DMS53 treated with DMSO at 0.1 percent for 48 hours (cell line): Measurements from ENCODE around the gene SUSD3.
"Not testable (repeated sequence)": the region's sequence is repeated elsewhere in the genome, so short reads cannot be mapped to it uniquely, and the experiment has no call there.

ENCODE experiments used
- DNase-seq: peaks from one replicate; lab custom pipeline; 2025; ENCODE audit not compliant: unreplicated experiment; lab: John Stamatoyannopoulos, UW

SUSD3 gene

GRCh38 chr9:93058355-93059010 is at the start of gene SUSD3:
Gene SUSD3 (plus strand): TSS chr9:93058701. CDS start chr9:93058743, 42 bp downstream.
- DNase-seq, result peak; percentile 19

- no peak for DNase-seq
These were observed 49.0 kb upstream of the SUSD3 start for GRCh38 chr9:93009337-93010015.

- DNase-seq, result no peak
These were observed 48.4 kb upstream of the SUSD3 start for GRCh38 chr9:93010056-93010455.

DNA sequence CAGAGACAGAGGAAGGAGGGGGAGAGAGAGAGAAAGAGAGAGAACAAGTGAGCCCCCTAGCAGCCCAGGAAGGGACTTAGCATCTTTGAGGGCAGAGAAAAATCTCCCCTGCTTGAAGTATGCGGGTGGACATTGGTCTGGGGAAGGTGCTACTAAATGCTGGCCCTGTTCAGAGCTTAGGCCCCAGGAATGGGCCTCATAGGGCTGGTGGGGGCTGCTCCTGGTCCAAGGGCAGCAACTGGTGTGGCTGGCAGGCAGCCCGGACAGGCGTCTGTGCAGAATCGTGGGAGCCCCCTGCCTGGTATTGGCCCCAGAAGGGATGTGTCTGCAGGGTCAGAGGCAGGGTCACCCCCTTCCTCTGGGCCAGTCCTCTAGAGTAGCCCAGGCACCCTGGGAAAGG is 47.8 kb upstream of the SUSD3 start:
- DNase-seq, result no peak

DNA sequence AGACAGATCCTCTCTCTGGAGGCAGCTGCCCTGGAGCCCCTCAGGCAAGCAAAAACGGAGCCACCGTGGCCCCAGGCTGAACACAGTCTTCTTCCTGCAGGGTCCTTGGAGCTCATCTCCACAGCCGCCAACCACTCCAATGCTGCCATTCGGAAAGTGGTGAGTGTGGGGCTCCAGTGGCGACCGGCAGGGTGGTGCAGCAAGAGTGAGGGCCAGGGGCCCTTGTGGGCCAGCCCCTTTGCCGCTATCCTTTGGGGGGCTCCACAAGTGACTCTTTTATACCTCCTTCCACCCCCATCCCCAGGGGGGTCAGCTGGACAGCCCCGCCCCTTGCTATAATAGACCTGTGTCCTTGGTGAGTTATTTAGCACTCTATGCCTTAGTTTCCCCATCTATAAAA is 47.4 kb upstream of the SUSD3 start:
- DNase-seq, result no peak

DNA sequence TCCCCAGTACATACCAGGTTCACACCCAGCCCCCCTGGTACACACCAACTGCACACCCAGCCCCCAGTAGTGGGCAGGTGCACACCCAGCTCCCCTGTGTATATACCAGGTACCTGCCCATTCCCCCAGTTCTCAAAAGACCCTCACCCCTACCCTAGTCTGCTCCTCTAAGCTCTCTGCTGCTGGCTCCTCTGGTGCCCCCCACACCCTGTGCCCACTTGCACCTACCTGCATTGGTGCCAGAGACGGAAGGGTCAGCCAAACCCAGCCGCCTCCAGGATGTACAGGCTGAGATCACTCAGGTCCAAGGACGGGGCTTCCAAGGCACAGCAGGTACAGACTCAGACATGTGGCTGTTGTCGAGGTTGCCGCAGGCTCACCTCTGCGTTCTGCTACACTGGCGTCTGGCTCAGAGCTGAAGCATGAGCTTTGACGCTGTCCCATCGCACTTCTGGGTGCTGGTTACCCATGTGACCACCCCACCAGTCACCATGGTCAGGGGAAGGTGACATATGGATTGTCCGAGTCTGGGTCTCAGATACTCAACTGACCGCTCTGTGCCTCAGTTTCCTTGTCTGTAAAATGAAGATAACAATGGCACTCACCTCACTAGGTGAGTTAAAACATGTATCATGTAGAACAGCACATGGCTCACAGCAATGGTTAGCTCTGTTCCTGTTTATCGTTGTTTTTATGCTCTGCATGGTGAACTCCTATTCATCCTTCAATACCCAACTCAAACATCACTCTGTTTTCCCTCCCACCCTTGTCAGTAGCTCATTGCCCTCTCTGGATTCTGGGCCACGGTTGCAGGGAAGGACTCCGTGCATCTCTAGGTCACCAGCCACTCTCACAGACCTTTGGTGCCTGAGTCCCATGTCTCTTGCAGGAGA is 45.3 kb upstream of the SUSD3 start:
- no peak for DNase-seq

DNA sequence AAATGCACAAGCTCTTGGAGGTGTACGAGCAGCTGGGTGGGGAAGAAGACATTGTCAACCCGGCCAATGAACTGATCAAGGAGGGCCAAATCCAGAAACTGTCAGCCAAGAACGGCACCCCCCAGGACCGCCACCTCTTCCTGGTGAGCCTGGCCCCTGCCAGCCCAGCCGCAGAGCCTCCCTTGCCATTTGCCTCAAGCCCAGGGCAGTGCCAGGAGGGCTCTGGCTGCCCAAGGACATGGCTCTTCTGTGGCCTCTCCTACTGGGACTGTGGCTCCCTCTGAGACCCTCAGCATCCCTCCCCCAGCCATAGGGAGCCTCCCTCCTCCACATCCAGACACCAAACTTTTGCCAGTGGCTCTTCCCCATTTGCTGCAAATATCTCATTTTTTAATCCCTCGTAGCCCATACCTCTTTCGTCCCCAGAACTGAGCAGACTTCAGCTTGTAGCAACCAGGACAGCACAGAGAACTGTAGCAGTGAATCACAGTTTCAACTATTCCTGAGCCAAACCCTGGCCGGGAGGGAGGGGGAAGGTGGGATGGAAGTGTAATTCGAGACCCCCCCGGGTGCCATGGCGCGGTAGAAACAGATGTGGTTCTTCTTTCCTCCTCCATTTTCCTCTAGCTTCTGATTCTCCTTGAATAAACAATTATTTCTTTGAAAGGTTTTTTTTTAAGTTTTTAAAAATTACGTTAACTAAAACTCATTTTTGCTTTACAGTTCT is 44.5 kb upstream of the SUSD3 start:
- no peak for DNase-seq

DNA sequence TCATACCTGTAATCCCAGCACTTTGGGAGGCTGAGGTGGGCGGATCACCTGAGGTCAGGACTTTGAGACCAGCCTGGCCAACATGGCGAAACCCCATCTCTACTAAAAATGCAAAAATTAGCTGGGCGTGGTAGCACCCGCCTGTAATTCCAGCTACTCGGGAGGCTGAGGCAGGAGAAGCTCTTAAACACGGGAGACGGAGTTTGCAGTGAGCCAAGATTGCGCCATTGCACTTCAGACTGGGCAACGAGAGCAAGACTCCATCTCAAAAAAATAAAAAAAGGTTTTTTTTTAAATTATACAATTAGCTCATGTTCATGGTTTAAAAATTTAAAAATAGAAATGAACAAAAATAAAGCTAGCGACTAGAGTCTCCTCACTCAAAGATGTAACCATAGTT is 43.3 kb upstream of the SUSD3 start:
- DNase-seq, result not testable (repeated sequence)

DNA sequence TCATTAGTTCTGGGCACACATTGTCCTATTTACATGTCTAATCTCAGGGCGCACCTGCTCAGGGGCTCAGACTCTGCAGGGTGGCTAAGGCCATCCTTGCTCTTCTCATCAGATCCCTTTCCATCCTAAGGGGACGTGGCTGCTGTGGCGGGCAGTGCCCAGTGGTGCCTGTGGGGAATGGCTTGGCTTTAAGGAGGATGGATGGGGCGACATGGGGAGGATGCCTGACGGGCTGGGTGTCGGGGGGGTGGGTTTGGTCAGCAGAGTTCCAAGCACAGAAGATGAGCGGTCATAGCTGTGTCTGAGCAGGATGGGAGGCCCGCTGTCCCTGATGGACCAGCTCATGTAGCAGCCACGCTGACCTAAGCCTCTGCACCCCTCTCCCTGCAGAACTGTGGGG is 40.9 kb upstream of the SUSD3 start:
- DNase-seq, result no peak

- no peak for DNase-seq
These were observed 38.4 kb upstream of the SUSD3 start for GRCh38 chr9:93020151-93020550.

DNA sequence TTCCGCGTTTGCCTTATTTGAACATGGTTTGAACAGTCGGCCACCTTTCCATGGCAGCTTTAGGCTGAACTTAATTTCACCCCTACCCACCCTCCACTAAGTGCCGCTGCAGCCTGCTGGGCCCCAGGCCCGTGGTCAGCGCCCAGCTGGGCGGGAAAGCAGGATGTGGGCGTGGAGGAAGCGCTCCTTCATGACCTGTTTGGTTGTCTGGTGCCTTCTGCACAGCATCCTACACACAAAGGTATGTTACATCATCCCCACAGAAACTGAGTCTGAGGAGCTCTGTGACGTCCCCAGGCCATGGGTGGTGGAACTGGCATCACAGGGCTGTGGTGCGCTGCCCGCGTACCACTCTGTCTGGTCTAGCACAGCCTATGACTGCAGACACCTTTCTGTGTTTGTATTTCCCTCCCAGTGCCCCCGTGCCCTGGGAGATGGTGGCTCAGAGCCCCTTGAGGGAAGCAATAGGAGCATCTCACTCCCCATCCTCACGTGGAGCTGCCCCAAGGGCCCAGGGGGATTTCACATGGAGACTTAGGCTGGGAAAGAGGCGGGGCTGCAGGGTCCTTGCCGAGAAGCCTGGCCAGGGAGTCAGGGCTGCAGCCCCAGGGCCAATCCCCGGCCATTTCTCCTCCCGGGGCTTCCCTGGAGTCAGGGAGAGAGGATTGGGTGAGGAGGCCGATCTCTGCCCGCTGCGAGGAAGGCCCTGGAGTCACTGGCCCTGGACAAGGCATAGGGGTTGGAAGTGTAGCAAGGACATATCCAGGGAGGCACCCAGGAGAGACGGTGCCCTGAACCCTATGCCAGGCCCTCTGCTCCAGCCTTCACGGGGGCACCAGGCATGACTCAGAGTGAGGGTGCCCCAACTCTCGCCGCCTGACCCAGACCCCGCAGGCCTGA is 37.5 kb upstream of the SUSD3 start:
- DNase-seq, result no peak

- no peak for DNase-seq
These were observed 36.4 kb upstream of the SUSD3 start for GRCh38 chr9:93022066-93022465.

DNA sequence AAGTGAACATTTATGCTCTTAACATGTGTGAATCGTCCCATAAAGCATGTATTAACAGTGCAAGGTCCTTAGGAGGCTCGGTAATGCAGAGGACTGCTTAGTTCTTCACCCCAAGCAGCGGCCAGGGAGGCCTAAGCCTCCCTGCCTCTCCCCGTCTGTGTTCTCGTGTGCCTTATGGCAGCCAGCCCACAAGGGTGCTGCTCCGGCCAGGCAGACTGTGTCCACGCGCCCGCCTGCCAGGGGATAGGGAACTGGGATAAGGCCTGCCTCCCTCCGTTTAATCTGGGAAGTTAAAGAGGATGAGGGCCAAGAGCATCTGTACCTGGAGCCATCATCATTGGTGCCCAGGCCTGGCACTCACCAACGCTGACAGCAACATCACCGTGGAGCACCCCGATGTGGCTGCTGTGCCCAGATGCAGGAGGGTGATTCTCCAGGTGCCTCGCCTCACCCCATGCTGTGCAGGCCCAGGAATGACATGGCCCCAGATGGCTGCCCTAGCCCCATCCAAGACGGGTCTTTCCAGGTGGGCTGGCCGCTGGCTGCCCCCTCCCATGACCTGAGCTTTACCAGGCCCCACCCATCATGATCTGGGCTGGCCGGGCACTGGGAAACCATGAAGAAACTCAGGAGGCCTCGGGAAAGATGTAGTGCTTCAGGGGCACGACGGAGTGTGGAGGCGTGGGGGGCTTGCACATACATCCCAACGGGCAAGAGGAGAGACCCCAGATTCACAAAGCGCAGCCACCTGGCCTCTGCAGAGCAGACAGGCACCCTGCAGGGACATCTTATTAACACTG is 35.6 kb upstream of the SUSD3 start:
- DNase-seq, result no peak

DNA sequence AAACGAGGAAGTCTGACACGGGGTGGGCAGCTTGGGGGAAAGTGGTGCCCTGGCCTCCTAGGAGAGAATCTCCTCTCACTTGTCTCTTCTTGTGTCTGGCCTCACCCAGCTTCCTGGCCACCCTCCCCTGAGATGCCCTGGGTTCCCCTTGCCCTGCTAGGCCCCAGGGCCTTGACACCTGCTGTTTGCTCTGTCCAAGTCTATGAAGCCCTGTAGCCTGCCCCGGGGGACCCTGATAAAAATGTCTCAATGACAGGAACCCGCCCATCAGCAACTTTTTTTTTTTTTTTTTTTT is 35.0 kb upstream of the SUSD3 start:
- no peak for DNase-seq

DNA sequence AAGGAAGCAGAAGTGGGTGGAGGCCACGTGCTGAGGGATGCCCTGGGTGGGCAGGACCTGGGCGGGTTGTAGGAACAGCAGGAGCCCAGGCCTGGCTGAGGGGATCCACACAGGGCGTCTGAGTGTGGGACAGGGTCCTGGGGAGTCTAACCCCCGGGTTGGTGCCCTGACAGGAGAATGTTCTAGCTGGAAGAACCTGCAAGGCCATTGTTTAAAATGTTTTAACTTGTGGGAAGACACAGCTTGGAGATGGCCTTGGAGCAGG is 33.9 kb upstream of the SUSD3 start:
- DNase-seq, result no peak

GRCh38 chr9:93024986-93025630 is 33.4 kb upstream of the SUSD3 start:
- DNase-seq, result no peak

DNA sequence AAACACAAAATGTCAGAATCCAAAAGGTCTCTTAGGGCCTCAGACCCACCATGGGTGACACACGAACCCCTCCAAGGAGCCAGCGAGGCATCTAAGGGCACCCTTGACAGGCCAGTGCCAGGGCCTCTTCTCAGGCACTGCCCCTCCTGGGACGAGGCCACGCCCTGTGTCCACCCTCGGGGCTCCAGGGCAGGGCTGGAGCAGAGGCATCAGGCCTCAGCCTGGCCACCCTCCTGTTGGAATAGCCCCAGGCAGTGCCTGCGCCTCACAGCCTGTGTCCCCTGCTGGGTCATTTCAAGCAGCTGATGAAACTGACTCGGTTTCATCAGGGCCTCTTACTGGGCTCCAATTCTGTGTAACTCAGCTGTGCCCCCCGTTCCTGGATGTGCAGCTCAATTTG is 32.8 kb upstream of the SUSD3 start:
- DNase-seq, result no peak

DNA sequence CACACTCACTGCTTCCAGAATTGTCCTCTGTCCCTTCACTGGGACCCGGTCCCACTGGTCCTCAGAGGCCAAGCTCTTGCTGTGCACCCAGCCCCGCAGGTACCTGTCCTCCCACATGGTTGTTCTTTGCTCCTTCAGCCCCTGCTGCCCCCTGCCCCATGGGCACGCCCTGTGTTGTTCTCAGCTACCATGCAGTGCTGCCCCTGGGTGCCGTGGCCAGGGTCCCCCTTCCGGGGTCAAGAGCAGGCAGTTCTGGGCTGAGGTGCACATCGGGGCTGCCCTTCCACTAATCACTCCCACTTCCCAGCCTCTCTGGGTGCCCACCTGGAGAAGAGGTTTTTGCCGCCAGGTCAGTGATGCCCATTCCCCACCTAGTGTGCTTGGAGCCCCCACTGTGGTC is 31.9 kb upstream of the SUSD3 start:
- DNase-seq, result no peak

DNA sequence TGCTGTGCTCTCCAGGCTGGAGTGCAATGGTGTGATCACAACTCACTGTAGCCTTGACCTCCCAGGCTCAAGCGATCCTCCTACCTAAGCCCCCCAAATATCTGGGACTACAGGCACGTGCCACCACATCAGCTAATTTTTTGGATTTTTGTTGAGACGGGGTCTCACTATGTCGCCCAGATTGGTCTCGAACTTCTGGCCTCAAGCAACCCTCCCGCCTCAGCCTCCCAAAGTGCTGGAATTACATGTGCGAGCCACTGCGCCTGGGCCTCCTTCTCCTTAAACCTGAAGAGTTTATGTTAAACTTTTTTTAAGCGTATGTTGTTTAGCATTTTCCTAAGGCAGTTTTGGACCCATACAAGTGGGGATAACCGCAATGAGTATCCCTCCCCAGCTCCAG is 30.8 kb upstream of the SUSD3 start:
- DNase-seq, result no peak
